KG1 (cell line): ENCODE measurements around the gene ARHGEF4.

ENCODE experiments used
- DNase-seq: peaks from one replicate; lab custom pipeline; 2025; lab: John Stamatoyannopoulos, UW

ARHGEF4 gene

DNA sequence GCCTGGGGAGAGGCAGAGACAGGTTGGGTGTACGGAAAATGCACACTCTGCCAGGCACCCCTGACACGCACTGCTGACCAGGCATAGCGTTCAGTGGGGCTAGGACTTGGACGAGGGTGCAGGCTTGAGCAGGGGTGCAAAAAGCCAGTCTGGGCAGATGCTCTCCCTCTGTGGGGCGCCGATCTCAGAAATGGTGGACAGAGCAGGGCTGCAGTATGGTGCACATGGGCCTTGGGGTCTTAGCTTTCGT is 1.0 kb upstream of the ARHGEF4 start:
- no peak for DNase-seq

- DNase-seq: no peak
These were observed 579 bp downstream of the ARHGEF4 start for GRCh38 chr2:130837175-130837810.

DNA sequence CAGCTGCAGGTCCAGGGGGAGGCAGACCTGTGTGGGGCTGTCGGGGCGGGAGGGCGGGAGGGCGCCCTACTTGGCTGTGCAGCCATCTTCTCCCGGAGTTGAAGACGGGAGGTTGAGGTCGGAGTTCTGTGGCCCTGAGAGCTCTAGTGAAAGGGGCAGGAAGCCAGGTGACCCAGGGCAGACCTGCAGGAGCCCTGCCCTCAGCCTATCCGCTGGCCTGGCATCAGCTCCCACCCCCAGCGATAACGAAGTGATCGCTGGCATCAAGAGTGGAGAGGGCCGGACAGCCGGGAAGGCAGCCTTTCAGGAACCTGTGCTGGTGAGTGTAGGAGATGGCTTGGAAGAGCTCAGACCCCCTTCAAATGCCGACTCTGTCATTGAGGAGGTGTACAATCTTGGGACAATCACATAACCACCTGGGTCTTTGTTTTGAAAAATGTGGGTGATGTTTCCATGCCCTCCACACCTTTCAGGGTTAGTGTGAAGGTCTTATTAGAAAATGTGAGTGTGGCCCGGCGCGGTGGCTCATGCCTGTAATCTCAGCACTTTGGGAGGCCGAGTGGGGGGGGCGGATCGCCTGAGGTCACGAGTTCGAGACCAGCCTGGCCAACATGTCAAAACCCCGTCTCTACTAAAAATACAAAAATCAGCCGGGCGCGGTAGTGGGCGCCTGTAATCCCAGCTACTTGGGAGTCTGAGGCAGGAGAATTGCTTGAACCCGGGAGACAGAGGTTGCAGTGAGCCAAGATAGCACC is 1.3 kb downstream of the ARHGEF4 start:
- DNase-seq: no peak

DNA sequence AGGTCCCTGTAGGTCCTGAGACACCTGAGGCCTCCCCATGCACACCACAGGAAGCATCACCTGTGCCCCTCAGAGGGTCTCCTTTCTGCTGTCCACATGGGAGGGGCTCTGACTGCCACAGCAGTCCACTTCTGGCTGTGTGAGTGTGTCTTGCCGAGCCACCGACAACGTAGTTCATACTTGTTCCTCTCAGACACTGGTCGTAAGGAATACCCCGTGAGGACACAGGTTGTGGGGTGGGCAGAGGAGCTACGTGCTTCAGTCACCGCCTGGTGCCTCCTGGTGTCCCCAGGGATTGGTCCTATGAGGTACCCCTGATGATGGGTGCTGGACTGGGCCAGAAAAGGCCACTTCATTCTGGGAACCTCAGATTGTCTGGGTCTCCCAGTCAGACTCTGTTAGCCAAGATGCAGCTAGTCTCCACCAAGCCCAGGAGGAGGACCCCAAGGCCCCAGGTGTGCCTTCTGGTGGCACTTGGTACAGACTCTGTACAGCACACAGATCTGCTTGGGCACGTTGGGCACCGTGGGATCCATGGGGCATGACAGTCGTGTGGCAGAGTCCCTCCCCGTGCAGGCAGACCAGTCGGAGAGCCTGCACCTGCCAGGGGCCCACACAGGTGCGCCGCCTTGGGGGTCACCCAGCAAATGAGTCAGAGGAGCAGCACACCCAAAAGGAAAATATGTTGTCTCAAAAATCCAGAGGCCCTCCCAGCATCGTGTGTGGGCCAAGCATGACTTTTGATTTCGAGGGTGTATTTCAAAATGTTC is 2.5 kb downstream of the ARHGEF4 start:
- DNase-seq: no peak

DNA sequence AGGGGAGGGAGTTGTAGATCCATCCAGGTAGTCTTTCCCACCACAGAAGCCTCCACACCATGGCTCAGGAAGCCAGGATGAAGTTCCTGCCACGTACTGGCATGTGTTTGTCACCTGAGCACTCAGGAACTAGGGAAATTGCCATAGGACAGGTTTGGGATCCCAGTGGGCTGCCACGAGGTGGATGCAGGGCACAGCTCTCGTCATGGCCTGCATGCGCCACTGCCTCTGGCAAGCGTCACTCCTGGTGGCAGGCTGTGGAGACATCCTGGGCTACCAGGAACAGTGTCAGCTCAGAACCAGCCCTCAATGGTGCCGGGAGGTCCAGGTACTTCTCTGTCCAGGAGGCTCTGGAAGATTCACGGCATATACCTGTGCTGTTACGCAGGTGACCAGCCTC is 3.8 kb downstream of the ARHGEF4 start:
- DNase-seq: no peak

- DNase-seq: no peak
These were observed 5.1 kb downstream of the ARHGEF4 start for GRCh38 chr2:130841741-130842365.

- DNase-seq: no peak
These were observed 6.1 kb downstream of the ARHGEF4 start for GRCh38 chr2:130842770-130843169.

GRCh38 chr2:130843321-130843985 is 6.7 kb downstream of the ARHGEF4 start:
- no peak for DNase-seq

GRCh38 chr2:130844161-130844560 is 7.4 kb downstream of the ARHGEF4 start:
- DNase-seq: no peak

DNA sequence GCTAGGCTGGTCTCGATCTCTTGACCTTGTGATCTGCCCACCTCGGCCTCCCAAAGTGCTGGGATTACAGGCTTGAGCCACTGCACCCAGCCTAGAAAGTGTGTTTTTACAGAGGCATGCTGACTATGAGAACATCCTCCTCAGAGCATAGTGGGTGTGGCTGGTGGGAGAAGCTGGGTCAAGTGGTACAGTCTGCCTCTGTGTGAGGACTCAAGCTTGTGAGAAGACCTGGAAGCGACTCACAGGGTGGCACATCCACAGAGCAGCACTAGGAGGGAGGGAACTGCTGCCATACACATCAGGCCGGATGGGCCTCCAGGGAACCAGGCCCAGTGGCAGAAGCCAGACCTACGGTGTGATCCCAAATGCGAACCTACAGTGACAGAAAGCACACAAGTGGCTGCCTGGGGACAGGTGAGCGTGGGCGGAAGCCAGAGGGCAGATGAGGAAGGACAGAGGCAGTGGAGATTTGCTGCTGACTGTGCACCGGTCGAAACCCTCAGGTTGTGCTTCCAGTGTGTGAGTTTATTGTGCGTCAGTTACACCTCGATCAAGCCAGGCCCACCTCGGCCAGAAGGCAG is 8.9 kb downstream of the ARHGEF4 start:
- no peak for DNase-seq

GRCh38 chr2:130846233-130846632 is 9.5 kb downstream of the ARHGEF4 start:
- DNase-seq: no peak

- DNase-seq: no peak
These were observed 10.1 kb downstream of the ARHGEF4 start for GRCh38 chr2:130846686-130847375.

- no peak for DNase-seq
These were observed 11.2 kb downstream of the ARHGEF4 start for GRCh38 chr2:130847776-130848525.

DNA sequence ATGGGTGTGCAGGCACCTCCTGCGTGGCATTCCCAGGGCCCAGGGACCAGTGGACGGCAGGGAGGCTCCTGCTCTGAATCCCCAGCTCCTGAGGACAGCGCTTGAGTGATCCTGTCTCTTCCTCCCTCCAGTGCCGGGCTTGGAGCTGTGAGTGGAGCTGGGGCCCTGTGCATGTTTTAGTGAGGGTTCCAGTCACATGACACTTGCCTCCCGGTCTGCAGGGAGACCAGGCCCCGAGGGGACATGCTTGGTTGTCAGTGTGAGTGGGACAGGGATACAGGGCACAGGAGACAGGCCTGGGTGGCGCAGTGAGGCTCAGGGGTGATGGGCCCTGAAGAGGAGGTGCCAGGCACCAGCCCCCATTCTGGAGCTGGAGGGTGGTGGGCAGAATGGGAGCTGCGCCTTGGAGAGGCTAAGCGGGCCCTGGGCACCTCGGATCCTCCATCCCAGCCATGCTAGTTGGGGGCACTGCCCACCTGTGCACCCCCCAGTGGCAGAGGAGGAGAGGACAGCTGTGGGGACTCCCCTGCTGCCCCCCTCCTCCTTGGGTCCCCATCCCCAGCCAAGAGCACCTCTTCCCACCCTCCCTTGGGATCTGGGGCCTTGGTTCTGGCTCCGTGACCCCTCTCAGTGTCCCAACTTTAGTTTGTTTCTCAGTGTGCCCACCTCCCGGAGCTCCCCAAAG is 12.0 kb downstream of the ARHGEF4 start:
- no peak for DNase-seq

DNA sequence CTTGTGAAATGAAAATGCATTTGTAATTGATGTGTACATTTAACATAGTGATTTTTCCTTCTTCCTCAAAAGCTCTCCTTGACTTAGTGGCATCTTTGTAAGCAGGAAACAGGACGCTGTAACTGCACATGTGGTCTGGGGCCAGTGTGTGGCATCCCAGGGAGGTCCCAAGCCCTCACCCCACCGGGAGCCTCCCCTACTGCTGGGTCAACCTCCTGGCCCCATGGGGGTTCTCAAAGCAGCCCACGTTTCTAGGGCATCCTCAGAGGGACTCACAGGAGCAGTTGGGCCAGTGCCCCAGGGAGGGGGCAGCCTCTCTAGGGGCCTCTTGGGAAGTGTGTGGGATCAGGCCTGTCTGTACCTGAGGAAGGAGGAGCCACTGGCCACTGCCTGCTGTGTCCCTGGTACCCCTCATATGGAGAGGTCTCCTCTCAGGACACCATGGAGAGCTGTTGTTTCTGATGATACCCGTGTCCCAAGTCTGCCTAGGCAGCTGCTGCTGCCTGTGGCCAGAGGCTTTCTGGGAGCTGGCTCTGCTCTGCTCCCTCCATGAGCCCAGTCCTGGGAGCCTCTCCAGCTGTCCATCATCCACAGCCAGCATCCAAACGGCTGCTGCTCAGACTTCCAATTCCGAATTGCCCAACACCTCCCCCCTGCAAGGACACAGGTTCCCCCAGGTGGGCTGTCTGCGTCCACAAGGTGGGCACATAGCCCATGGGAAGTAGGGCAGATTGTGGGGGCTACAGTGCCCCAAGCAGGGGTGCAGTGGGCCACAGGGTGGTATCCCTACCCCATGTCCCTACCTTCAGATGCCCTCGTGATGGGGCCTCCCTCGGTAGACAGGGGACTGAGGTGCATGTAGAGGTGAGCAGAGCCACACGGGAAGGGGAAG is 13.4 kb downstream of the ARHGEF4 start:
- no peak for DNase-seq

DNA sequence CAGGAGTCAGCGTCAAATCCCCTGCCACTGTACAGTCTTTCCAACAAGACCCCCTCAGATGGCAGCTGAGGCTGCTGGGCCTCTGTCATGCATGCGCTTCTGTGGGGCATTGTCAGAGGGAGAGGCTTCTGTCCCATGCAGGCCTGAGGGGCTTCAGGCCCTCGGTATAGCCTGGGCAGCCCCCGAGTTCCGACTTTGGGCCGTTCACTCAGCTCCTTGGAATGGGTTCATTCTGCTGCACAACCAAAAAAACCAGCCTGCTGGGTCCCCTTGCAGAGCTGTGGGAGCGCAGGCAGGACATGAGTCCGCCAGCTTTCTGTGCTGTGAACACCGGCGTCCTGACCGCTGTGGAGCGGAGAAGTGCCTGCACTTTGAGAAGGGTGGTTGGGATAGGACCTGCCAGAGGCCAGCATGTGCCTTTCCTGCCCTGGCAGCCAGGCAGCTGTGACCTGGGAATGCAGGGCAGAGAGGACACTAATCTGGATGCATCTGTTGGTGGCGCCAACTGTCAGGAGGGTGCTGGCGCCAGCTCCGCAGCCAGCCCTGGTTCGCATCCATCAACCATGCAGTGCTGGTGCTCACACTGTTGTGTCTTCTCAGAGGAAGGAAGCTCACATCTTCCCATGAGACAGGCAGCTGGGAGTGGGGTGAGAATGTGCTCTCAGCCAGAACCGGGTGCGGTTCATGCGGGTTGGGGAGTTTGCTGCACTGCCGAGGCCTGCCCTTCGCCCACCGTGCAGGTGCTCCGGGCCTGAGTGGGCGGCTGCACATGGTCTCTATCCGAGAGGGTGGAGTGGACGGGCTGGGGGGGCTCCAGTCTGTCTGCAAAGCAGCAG is 14.3 kb downstream of the ARHGEF4 start:
- no peak for DNase-seq

DNA sequence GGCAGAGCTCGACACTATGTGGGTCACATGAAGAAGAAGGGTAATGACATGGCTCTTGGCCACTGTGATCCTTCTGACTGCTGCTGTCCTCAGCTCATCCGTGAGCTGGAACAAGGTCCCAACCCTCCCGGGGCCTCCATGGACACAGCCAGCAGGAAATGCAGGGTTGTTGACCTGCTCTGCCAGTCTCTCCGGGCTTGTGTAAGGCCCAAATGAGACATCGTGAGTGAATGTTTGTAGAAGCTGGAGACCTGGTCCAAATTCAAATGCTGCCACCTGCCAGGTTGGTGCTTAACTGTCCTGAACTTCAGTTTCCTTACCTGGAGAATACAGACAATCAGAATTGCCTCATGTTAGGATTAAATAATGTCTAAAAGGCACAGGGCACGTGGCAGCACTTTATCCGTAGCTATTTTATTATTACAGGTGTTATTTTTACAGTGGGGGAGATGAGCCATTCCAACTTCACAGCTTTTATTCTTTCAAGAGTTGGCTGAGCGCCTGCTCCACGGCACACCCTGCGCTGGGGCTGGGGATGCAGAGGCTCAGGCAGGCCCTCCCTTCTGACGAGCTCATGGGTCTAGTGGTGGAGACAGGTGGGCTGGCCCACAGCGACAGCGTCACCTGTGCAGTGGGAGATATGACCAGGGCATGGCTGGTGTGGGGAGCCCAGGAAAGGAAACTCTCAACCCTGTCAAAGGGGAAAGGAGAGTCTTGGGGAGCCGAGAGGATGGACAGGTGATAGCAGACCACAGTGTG is 15.1 kb downstream of the ARHGEF4 start:
- DNase-seq: no peak
